NCI-H446 treated with DMSO at 0.1 percent for 48 hours (cell line): ENCODE measurements around the gene ACAD8.

ENCODE experiments used
- DNase-seq: peaks from one replicate; lab custom pipeline; 2025; lab: John Stamatoyannopoulos, UW

ACAD8 gene

DNA sequence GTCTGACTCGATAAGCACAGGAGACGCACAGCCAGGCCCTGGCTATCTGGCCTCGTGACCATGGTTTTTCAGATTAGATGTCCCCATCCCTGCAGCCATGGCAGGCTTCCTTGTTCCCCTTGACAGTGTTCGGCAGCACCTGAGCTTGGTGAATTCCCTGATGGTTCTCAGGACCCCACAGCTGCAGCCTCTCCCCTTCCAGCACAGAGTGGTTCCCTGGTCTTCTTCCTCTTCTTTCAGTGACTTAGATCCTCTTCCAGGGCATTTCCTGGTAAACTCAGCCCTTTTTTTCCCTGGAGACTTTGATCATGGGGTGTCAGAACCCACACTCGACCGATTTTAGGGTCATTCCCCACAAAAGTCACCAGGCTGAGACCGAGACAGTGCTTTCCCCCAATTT lies 37.3 kb downstream of the ACAD8 start:
- DNase-seq: no peak

GRCh38 chr11:134291196-134291595 lies 37.8 kb downstream of the ACAD8 start:
- DNase-seq: no peak

GRCh38 chr11:134292661-134293060 lies 39.3 kb downstream of the ACAD8 start:
- no peak for DNase-seq

DNA sequence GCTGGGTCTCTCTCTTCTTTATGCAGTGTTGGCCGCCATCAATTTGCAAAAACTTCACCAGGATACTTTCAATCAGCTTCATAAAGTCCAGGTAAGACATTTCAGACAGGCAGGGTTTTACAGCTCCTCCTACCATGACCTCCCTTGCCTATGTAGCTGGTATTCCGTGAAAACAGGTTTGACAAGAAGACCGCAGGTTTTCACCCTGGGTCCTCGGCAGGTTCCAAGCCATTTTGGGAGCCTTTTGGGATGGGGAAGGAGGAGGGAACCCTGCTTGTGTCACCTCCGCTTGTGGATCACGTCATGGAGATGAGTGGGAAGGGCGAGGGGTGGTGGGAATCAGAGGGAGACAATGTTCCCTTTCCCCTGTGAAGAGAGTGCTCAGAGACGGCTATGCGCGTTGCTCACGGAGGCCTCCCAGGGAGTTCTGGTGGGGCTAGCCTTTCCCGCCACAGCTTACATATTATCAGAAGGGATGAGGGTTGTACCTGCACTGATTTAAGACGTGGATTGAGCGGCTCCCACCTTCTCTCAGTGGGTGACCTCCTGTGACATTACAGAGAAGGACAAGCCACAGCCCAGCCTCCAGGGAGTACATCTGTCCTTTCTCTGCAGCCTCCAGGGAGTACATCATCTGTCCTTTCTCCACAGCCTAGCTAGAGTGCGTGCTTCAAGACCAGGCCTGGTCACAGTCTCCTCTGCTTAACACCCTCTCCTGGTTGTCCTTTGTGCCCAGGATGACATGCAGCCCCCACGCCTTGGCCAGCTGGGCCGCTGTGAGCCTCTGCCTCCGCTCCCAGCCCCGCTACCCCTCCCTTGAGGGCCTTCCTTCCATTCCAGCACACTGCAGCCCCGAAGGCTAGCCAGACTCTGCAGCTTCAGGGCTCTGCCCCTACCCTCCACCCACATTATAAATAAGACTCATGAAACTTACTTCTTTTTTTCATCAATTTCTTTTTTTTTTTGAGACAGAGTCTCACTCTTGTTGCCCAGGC lies 40.0 kb downstream of the ACAD8 start:
- no peak for DNase-seq

DNA sequence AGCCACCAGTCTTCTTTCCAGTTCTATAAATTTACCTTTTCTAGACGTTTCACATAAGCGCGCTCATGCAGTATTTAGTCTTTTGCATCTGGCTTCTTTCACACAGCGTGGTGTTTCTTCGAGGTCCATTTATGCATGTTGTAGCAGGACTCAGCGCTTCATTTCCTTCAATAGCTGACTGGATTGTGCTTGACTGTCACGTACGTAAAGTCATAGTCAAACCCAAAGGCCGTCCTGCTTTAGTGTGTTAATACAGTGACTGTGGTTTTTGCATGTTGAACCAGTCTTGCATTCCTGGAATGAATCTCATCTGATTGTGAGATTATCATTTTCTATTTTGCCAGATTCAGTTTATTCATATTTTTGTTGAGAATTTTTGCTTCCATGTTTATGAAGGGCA lies 41.3 kb downstream of the ACAD8 start:
- no peak for DNase-seq

GRCh38 chr11:134312223-134312622 lies 58.9 kb downstream of the ACAD8 start:
- no peak for DNase-seq

DNA sequence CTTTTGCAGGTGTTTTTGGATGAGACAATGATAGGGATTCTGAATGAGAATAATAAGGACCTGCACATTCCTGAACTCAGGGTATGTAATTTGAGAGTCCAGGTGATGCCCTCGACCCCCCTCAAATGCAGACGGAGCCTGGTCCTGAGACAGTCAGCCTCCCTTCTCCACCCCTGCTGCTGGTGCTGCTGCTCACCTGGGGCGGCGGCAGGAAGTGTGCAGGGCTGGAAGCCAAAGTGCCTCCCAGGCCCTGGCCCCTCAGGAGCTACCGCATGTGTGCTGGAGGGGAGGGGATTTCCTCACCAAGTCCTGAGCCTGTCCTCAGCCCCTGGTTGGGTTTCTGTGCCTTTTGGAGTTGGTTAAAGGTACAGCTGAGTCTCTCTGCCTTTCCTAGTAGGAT lies 59.4 kb downstream of the ACAD8 start:
- no peak for DNase-seq

GRCh38 chr11:134313379-134313778 lies 60.0 kb downstream of the ACAD8 start:
- DNase-seq: no peak

GRCh38 chr11:134313821-134314607 lies 60.6 kb downstream of the ACAD8 start:
- no peak for DNase-seq
